ENCODE data around the gene MLH3.

The MLH3 gene

GRCh38 chr14:75092698-75093097 lies 41.4 kb upstream of the MLH3 start:
- in situ Hi-C loops (cut with HindIII; ENCODE audit: low pct_ligation_motif_present, low sequenced_read_pairs): no loop called here
- DNase-seq: no peak
- H3K27ac ChIP-seq: no peak overlapping the region
- H3K27me3 ChIP-seq (replicated peaks): no peaks in the 10 kb centered on the region
- no peak for TF ChIP-seq CTCF (IDR thresholded peaks at IDR 0.05; ENCODE audit: low read depth, low read length, missing control alignments)
- H3K4me3 ChIP-seq (ENCODE audit: low read depth, low read length): no peak overlapping the region
- H3K36me3 ChIP-seq (replicated peaks): peaks cover 46% of the 10 kb centered on the region

GRCh38 chr14:75091251-75091650 lies 40.0 kb upstream of the MLH3 start:
- Histone ChIP-seq H3K4me3 (ENCODE audit: low read depth, low read length) (no peak overlapping the region), H3K27ac (no peak overlapping the region), H3K27me3 (replicated peaks) (no peaks in the 10 kb centered on the region), H3K36me3 (replicated peaks) (peaks cover 48% of the 10 kb centered on the region)
- no peak for DNase-seq
- no peak for TF ChIP-seq CTCF (IDR thresholded peaks at IDR 0.05; ENCODE audit: low read depth, low read length, missing control alignments)
- in situ Hi-C loops (cut with HindIII; ENCODE audit: low pct_ligation_motif_present, low sequenced_read_pairs): no loop called here

GRCh38 chr14:75090353-75090752 lies 39.1 kb upstream of the MLH3 start:
- Histone ChIP-seq H3K27me3 (replicated peaks) (no peaks in the 10 kb centered on the region), H3K4me3 (ENCODE audit: low read depth, low read length) (no peak overlapping the region), H3K27ac (no peak overlapping the region), H3K36me3 (replicated peaks) (peaks cover 48% of the 10 kb centered on the region)
- in situ Hi-C loops (cut with HindIII; ENCODE audit: low pct_ligation_motif_present, low sequenced_read_pairs): no loop called here
- no peak for DNase-seq
- no peak for TF ChIP-seq CTCF (IDR thresholded peaks at IDR 0.05; ENCODE audit: low read depth, low read length, missing control alignments)

GRCh38 chr14:75088566-75089373 lies 37.5 kb upstream of the MLH3 start:
- Histone ChIP-seq H3K4me3 (ENCODE audit: low read depth, low read length) (no peak overlapping the region), H3K36me3 (replicated peaks) (peaks cover 49% of the 10 kb centered on the region), H3K27me3 (replicated peaks) (no peaks in the 10 kb centered on the region), H3K27ac (no peak overlapping the region)
- peak; percentile 50 for DNase-seq
- peak; percentile 74 for TF ChIP-seq CTCF (IDR thresholded peaks at IDR 0.05; ENCODE audit: low read depth, low read length, missing control alignments)
- in situ Hi-C loops (cut with HindIII; ENCODE audit: low pct_ligation_motif_present, low sequenced_read_pairs): no loop called here

- Histone ChIP-seq H3K27me3 (replicated peaks) (no peaks in the 10 kb centered on the region), H3K36me3 (replicated peaks) (peaks cover 51% of the 10 kb centered on the region), H3K27ac (no peak overlapping the region), H3K4me3 (ENCODE audit: low read depth, low read length) (no peak overlapping the region)
- in situ Hi-C loops (cut with HindIII; ENCODE audit: low pct_ligation_motif_present, low sequenced_read_pairs): no loop called here
- TF ChIP-seq CTCF (IDR thresholded peaks at IDR 0.05; ENCODE audit: low read depth, low read length, missing control alignments): no peak
- no peak for DNase-seq
These were observed 36.9 kb upstream of the MLH3 start for GRCh38 chr14:75088153-75088552.

- Histone ChIP-seq H3K27me3 (replicated peaks) (no peaks in the 10 kb centered on the region), H3K4me3 (ENCODE audit: low read depth, low read length) (no peak overlapping the region), H3K36me3 (replicated peaks) (peaks cover 35% of the 10 kb centered on the region), H3K27ac (no peak overlapping the region)
- TF ChIP-seq CTCF (IDR thresholded peaks at IDR 0.05; ENCODE audit: low read depth, low read length, missing control alignments): no peak
- no peak for DNase-seq
- in situ Hi-C loops (cut with HindIII; ENCODE audit: low pct_ligation_motif_present, low sequenced_read_pairs): no loop called here
These were observed 33.2 kb upstream of the MLH3 start for GRCh38 chr14:75084513-75084912.

Data from brain microvascular endothelial cell (primary cell).